ENCODE results near the gene GJB1.

GJB1 gene

DNA sequence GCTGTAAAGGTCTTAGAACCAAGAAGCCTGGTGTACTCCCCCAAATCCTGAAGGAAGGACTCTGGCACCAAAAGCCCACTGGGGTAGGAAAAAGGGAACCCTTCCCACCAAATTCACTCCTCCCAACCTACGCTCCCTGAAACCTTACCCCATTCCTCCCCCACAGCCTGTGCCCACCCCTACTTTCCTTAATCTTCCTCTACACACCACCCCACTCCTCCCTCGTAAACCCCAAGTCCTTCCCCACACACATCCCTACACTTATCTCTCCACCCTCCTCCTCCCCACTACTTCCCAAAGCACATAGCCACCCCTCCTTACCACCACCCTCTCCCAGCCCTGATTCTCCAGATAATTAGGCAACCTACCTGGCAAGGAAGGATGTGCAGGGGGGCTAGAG, 29.2 kb downstream of the GJB1 start:
- TF ChIP-seq EZH2 (optimal IDR thresholded peaks at IDR 0.05; ENCODE audit: low read depth, low read length) (no peak), EZH2phosphoT487 (IDR thresholded peaks at IDR 0.05; ENCODE audit: low read length) (no peak)
- TF ChIP-seq, protein P1, sequence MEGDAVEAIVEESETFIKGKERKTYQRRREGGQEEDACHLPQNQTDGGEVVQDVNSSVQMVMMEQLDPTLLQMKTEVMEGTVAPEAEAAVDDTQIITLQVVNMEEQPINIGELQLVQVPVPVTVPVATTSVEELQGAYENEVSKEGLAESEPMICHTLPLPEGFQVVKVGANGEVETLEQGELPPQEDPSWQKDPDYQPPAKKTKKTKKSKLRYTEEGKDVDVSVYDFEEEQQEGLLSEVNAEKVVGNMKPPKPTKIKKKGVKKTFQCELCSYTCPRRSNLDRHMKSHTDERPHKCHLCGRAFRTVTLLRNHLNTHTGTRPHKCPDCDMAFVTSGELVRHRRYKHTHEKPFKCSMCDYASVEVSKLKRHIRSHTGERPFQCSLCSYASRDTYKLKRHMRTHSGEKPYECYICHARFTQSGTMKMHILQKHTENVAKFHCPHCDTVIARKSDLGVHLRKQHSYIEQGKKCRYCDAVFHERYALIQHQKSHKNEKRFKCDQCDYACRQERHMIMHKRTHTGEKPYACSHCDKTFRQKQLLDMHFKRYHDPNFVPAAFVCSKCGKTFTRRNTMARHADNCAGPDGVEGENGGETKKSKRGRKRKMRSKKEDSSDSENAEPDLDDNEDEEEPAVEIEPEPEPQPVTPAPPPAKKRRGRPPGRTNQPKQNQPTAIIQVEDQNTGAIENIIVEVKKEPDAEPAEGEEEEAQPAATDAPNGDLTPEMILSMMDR (IDR thresholded peaks at IDR 0.05; ENCODE audit: low read length): no peak
- Histone ChIP-seq H3K4me3 (ENCODE audit: low read length) (no peak overlapping the region), H3K4me1 (ENCODE audit: low read length) (no peaks in the 10 kb centered on the region), H4K20me1 (ENCODE audit: insufficient read depth, low read length) (no peaks in the 10 kb centered on the region), H2AFZ (ENCODE audit: low read length) (no peak overlapping the region), H3K27me3 (replicated peaks; ENCODE audit: insufficient read depth, low read length) (no peaks in the 10 kb centered on the region), H3F3A (ENCODE audit: insufficient read depth, low read length) (no peaks in the 10 kb centered on the region), H3K36me3 (replicated peaks; ENCODE audit: insufficient read depth, low read length) (no peaks in the 10 kb centered on the region), H3K9ac (ENCODE audit: low read length) (no peak overlapping the region), H3K9me2 (replicated peaks; ENCODE audit: insufficient read depth, low read length) (no peaks in the 10 kb centered on the region), H3K9me3 (replicated peaks; ENCODE audit: insufficient read depth, low read length) (no peaks in the 10 kb centered on the region), H3K27ac (ENCODE audit: low read length) (no peak overlapping the region), H3K79me2 (ENCODE audit: low read length) (peaks cover 7% of the 10 kb centered on the region; the same call in 1 of the 2 replicates), H3K4me2 (ENCODE audit: low read depth, low read length) (peak overlapping the region; percentile 57; the same call in 1 of the 2 replicates)
- no peak for DNase-seq

DNA sequence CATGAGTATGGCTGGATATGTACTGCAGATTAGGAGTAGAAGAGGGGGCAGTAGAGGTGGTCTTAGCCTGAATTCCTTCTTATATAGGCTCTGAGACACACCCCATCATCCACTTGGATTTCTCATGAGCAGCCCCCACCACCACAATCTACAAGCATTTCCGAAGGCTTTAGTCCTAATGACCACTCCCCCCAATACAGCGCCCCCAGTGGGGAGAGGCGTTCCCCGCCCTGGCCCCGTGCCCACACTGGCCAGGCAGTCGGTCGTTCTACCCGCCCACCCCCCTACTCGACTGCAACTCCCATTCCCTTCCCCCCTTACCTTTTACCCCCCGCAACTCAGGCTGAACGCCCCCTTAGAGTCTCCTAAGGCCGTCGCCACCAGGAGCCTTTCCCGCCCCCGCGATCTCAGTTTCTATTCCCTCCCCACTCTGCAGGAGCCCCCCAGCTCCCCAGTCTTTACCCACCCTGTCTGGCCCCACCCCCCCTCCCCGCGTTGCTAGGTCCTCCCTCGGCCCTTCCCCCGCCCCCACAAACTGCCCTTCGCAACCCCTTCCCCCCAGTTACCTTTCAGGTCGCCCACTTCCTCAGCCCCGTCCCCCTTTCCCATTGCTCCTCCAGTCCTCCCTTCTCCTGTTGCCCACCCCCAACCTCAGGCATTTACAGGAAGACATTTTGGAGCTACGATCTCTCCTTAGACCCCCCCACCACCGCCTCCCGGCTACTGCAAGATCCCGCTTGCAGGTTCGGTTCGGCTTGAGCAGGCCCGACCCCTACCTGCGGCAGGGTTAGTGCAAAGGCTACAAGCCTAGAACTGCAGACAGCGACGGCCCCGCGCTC, 30.4 kb downstream of the GJB1 start:
- H3K4me3 ChIP-seq (ENCODE audit: low read length): peak overlapping the region; percentile 92
- H3F3A ChIP-seq (ENCODE audit: insufficient read depth, low read length): no peaks in the 10 kb centered on the region
- H3K9me2 ChIP-seq (replicated peaks; ENCODE audit: insufficient read depth, low read length): no peaks in the 10 kb centered on the region
- H3K4me2 ChIP-seq (ENCODE audit: low read depth, low read length): peak overlapping the region; percentile 57
- H3K79me2 ChIP-seq (ENCODE audit: low read length): peaks cover 7% of the 10 kb centered on the region; the same call in 1 of the 2 replicates
- TF ChIP-seq EZH2phosphoT487 (IDR thresholded peaks at IDR 0.05; ENCODE audit: low read length): no peak
- TF ChIP-seq, protein P1 (IDR thresholded peaks at IDR 0.05; ENCODE audit: low read length): peak; percentile 45
- no peak for TF ChIP-seq EZH2 (optimal IDR thresholded peaks at IDR 0.05; ENCODE audit: low read depth, low read length)
- no peaks in the 10 kb centered on the region for H3K4me1 ChIP-seq (ENCODE audit: low read length)
- H2AFZ ChIP-seq (ENCODE audit: low read length): peak overlapping the region; percentile 81; the same call in 1 of the 2 replicates
- H4K20me1 ChIP-seq (ENCODE audit: insufficient read depth, low read length): no peaks in the 10 kb centered on the region
- H3K27ac ChIP-seq (ENCODE audit: low read length): no peak overlapping the region
- H3K9ac ChIP-seq (ENCODE audit: low read length): peak overlapping the region; percentile 84
- no peaks in the 10 kb centered on the region for H3K27me3 ChIP-seq (replicated peaks; ENCODE audit: insufficient read depth, low read length)
- H3K36me3 ChIP-seq (replicated peaks; ENCODE audit: insufficient read depth, low read length): no peaks in the 10 kb centered on the region
- no peaks in the 10 kb centered on the region for H3K9me3 ChIP-seq (replicated peaks; ENCODE audit: insufficient read depth, low read length)
- peak; percentile 38 for DNase-seq

- peaks cover 7% of the 10 kb centered on the region; the same call in 1 of the 2 replicates for H3K79me2 ChIP-seq (ENCODE audit: low read length)
- H3K4me1 ChIP-seq (ENCODE audit: low read length): no peaks in the 10 kb centered on the region
- peak; percentile 83 for DNase-seq
- peak within 1 kb of the TSS; percentile 88 for H3K4me2 ChIP-seq (ENCODE audit: low read depth, low read length)
- no peak for TF ChIP-seq EZH2 (optimal IDR thresholded peaks at IDR 0.05; ENCODE audit: low read depth, low read length)
- TF ChIP-seq EZH2phosphoT487 (IDR thresholded peaks at IDR 0.05; ENCODE audit: low read length): no peak
- TF ChIP-seq, protein P1 (IDR thresholded peaks at IDR 0.05; ENCODE audit: low read length): no peak
- H3K9ac ChIP-seq (ENCODE audit: low read length): peak within 1 kb of the TSS; percentile 84
- H3K36me3 ChIP-seq (replicated peaks; ENCODE audit: insufficient read depth, low read length): no peaks in the 10 kb centered on the region
- H3K27ac ChIP-seq (ENCODE audit: low read length): peak within 1 kb of the TSS; percentile 31; the same call in 1 of the 2 replicates
- H3K4me3 ChIP-seq (ENCODE audit: low read length): peak within 1 kb of the TSS; percentile 92
- H4K20me1 ChIP-seq (ENCODE audit: insufficient read depth, low read length): no peaks in the 10 kb centered on the region
- H3K9me2 ChIP-seq (replicated peaks; ENCODE audit: insufficient read depth, low read length): no peaks in the 10 kb centered on the region
- peak within 1 kb of the TSS; percentile 81 for H2AFZ ChIP-seq (ENCODE audit: low read length)
- H3K9me3 ChIP-seq (replicated peaks; ENCODE audit: insufficient read depth, low read length): no peaks in the 10 kb centered on the region
- no peaks in the 10 kb centered on the region for H3K27me3 ChIP-seq (replicated peaks; ENCODE audit: insufficient read depth, low read length)
- no peaks in the 10 kb centered on the region for H3F3A ChIP-seq (ENCODE audit: insufficient read depth, low read length)
These were observed 31.3 kb downstream of the GJB1 start, which contains the start of gene ZMYM3 for GRCh38 chrX:71254092-71254963. Gene ZMYM3 (minus strand): TSS chrX:71254140. CDS start chrX:71253255, 885 bp downstream.

Measured in MM.1S (cell line).